Stimulated activated CD4-positive, alpha-beta T cell treated with anti-CD3 and anti-CD28 coated beads, Interleukin-2, amount 100 ng/mL, for 24 hours (primary cell): Measurements from ENCODE around the gene PTPDC1.
"Not testable (repeated sequence)": the region's sequence is repeated elsewhere in the genome, so short reads cannot be mapped to it uniquely, and the experiment has no call there.

ENCODE experiments used
- DNase-seq, 2 donors: peaks; one replicate each; pipeline ENCODE4 v3.0.0-alpha.2; 2020

Gene PTPDC1

GRCh38 chr9:94096819-94097577 is 12.7 kb downstream of the PTPDC1 start:
- DNase-seq = no peak

DNA sequence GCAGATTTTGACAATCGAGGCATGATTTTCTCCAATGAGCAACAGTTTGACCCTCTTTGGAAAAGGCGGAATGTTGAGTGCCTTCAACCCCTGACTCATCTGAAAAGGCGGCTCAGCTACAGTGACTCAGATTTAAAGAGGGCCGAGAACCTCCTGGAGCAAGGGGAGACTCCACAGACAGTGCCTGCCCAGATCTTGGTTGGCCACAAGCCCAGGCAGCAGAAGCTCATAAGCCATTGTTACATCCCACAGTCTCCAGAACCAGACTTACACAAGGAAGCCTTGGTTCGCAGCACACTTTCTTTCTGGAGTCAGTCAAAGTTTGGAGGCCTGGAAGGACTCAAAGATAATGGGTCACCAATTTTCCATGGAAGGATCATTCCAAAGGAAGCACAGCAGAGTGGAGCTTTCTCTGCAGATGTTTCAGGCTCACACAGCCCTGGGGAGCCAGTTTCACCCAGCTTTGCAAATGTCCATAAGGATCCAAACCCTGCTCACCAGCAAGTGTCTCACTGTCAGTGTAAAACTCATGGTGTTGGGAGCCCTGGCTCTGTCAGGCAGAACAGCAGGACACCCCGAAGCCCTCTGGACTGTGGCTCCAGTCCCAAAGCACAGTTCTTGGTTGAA is 13.6 kb downstream of the PTPDC1 start:
- no peak for DNase-seq

- DNase-seq = no peak
These were observed 16.1 kb downstream of the PTPDC1 start for GRCh38 chr9:94100152-94100879.

DNA sequence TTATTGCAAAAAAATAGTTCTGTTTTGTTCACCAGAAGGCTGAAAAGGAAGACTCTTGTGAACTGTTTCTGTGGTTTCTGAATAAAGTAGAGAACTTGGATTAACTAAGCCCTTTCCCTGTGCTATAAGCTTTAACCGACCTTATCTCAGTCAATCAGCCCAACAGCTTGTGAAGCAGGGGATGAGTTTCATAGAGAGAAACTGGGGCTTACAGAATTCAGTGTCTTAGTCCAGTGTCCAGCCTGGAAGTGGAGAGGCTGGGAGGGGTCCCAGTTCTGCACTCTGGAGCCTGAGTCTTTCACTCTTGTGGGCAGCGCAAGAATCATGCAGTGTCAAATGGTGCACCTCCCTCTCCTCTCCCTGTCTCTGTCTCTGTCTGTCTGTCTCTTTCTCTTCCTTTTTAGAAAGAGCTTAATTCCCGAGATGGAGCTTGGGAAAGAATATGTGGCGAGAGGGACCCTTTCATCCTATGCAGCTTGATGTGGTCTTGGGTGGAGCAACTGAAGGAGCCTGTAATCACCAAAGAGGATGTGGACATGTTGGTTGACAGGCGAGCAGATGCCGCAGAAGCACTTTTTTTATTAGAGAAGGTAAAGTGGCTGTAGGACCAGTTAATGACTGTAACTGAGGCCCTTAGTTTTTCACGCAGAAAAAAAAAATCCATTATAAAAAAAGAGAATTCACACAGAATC is 17.0 kb downstream of the PTPDC1 start:
- no peak for DNase-seq

DNA sequence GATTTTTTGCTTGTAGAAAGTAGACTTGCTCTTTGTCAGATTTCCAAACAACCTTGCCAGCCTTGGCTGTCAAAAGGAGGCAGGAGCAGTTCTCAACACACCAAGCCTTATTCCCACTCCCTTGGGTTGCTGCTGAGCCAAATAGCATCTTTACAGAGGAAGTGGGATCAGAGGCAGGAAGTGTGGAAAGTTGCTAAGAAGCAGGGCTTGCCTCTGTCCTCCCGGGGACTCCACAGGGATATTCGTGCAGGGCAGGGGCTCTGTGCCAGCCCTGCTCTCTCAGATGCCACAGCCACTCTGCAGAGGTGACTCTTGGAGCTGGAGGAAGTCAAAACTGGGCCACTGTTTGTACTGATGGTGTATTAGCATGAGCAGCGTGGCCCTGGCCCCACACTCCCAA is 24.3 kb downstream of the PTPDC1 start:
- DNase-seq = no peak

DNA sequence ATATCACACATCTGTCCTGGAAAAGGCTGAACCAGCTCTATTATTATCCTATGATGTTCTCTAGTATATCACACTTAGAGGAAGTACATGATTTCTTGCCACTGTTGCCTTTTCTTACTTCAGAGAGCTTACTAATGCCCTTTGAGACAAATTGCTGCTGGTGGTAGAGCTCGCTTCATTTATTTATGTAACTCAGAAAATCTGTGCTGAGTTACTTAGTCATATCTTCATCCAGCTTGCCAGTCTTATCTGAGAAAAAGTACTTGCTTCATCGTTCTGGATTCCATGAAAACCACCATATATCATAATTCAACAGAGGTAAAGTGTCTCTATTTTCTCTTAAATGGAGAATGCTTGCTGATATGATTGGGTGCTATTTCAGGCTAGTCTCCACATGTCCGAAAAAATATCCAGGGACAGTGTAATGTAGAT is 26.6 kb downstream of the PTPDC1 start:
- DNase-seq = no peak

GRCh38 chr9:94111446-94111845 is 27.2 kb downstream of the PTPDC1 start:
- DNase-seq = no peak

DNA sequence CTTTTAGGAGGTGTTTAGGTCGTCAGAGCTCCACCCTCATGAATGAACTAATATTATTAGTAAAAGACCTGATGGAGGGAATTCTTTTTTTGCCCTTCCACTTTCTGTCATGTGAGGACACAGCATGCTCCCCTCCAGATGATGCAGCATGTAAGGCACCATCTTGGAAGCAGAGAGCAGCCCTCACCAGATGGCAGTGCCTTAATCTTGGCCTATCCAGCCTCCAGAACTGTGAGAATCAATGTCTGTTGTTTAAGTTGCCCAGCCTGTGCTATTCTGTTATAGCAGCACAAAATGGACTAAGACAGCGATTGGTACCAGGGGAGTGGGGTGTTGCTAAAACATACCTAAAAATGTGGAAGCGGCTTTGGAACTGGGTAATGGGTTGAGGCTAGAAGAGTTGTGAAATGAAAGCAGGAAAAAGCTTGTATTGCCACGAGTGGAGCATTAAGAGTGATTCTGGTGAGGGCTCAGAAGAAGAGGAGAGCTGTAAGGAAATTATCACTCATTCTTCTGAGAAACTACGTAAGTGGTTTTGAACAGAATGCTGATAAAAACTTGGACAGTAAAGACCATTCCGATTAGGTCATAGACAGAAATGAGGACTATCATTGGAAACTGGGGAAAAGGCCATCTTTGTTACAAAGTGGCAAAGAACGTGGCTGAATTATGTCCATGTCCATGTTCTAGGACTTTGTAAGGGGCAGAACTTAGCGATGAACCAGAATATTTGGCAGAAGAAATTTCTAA is 28.6 kb downstream of the PTPDC1 start:
- DNase-seq = no peak

DNA sequence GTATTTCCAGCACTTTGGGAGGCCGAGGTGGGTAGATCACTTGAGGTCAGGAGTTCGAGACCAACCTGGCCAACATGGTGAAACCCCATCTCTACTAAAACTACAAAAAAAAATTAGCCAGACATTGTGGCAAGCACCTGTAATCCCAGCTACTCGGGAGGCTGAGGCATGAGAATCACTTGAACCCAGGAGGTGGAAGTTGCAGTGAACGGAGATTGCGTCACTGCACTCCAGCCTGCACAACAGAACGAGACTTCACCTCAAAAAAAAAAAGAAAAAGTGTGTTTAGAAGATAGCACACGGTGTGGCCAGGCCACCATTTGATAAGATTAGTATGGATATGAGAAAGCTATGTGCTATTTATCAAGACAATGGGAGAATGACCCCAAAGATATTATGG is 35.8 kb downstream of the PTPDC1 start:
- DNase-seq = not testable (repeated sequence)

DNA sequence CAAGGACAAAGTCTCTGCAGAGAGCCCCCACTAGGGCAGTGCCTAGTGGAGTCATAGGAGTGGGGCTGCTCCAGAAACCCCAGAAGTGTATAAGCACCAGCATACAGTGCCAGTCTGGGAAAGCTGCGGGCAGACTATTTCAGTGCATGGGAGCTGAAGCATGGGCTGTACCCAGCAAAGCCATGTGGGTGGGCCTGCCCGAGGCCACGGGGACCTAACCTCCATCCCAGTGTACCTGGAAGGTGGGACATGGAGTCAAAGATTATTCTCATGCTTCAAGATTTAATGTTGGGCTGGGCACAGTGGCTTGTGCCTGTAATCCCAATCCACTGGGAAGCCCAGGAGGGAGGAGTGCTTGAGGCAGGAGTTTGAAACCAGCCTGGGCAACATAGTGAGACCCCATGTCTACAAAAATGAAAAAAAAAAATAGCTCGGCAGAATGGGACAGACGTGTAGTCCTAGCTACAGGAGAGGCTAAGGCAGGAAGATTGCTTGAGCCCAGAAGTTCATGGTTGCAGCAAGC is 36.7 kb downstream of the PTPDC1 start:
- no peak for DNase-seq

- DNase-seq = no peak
These were observed 42.6 kb downstream of the PTPDC1 start for GRCh38 chr9:94126844-94127243.

- DNase-seq = no peak
These were observed 43.5 kb downstream of the PTPDC1 start for GRCh38 chr9:94127806-94128205.

DNA sequence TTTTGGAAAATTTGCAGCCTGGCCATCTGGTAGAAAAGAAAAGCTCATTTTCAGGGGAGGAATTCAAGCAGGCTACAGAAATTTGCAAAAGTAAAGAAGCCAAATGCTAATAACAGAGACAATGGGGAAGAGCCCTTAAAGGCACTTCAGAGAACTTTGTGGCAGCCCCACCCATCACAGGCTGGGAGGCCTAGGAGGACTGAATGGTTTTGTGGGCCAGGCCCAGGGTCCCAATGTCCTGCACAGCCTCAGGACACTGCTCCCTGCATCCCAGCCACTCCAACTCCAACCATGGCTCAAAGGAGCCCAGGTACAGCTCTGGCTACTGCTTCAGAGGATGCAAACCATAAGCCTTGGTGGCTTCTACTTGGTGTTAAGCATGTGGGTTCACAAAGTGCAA is 44.3 kb downstream of the PTPDC1 start:
- no peak for DNase-seq

GRCh38 chr9:94134629-94135028 is 50.4 kb downstream of the PTPDC1 start:
- DNase-seq = no peak

- no peak for DNase-seq
These were observed 51.0 kb downstream of the PTPDC1 start for GRCh38 chr9:94135222-94135621.

DNA sequence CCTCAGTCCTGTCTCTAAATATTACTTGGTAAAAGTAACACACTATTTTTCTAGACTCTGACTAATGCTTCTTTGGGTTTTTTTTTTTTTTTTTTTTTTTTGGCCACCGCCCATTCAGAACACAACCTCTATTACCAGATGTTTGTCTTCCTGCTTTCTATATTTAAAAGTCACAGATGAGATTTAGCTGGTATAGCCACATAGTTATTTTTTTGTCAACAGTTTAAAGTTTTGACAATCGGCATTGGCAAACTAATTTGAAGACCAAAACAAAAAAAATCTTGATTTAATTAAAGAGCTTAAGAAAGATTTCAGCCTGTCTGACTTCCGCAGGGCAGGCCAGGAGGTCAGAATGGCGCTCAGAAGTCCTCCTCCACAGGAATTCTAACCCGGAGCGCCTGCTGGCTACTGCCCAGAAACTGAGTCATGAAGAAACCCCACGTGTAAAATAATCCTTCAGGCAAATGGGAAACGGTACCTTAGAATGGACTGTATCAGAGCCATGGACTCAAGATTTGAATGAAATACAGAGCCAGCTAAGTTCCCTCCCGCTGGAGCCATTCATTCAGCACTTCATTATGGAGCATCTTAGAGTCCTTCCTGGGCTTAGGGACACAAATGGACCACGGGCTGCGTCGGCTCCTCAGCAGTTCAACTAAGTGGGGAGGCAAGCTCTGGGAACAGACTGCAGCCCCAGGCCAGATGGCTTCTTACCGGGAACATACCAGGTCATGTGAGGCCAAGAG is 55.6 kb downstream of the PTPDC1 start:
- no peak for DNase-seq

DNA sequence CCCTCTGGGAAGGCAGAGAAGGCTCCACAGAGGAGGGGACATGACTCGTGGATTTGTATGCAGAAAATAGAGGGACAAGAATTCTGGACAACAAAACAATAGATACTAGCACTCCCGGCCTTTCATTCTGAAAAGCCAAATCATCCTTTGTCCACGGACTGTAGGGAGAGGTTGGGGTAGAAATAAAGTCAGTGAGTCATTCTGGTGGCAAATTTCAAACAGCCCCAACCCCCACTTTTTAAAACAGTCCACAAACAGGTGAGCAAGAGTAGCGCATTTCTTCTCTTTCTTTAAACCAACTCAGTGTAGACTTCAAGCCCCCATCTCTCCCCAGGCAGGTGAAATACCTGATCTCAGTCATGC is 56.1 kb downstream of the PTPDC1 start:
- no peak for DNase-seq

- DNase-seq = no peak
These were observed 56.8 kb downstream of the PTPDC1 start for GRCh38 chr9:94140791-94141790.

- no peak for DNase-seq
These were observed 58.1 kb downstream of the PTPDC1 start for GRCh38 chr9:94142353-94142752.

DNA sequence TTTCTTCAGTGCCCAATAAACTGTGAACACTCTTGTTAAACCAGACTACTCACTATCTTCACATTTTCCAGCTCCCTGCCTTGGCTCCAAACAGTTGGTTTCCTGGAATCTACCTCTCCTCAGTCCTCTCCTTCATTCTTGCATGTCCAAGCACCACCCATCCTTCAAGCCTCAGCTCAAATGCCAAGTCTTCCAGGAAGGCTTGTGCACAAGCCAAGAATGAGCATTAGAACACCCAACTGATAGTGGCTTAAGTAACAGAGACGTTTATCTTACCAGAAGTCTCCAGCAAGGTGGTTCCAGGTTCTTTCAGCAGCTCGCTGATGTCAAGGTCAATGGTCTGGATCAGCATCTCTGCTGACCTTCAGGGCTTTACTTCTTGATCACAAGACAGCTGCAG is 60.1 kb downstream of the PTPDC1 start:
- DNase-seq = no peak
